NCI-H2029 treated with DMSO at 0.1 percent for 48 hours (cell line): ENCODE data around the gene TMEM63B.
"Not testable (repeated sequence)": the region's sequence is repeated elsewhere in the genome, so short reads cannot be mapped to it uniquely, and the experiment has no call there.

ENCODE experiments used
- DNase-seq: peaks from one replicate; lab custom pipeline; 2025; lab: John Stamatoyannopoulos, UW

The TMEM63B gene

GRCh38 chr6:44144536-44144935 is 17.2 kb downstream of the TMEM63B start:
- DNase-seq = not testable (repeated sequence)

- DNase-seq = no peak
Observed at GRCh38 chr6:44145839-44146238, 18.5 kb downstream of the TMEM63B start.

GRCh38 chr6:44146685-44147084 is 19.3 kb downstream of the TMEM63B start:
- DNase-seq = no peak

GRCh38 chr6:44147256-44147655 is 19.9 kb downstream of the TMEM63B start:
- DNase-seq = no peak

- no peak for DNase-seq
Observed at GRCh38 chr6:44148306-44148705, 21.0 kb downstream of the TMEM63B start.

- DNase-seq = no peak
Observed at GRCh38 chr6:44149369-44150012, 22.1 kb downstream of the TMEM63B start.

- DNase-seq = no peak
Observed at GRCh38 chr6:44150317-44150917, 23.1 kb downstream of the TMEM63B start.

- DNase-seq = no peak
Observed at GRCh38 chr6:44151348-44152108, 24.2 kb downstream of the TMEM63B start.

- DNase-seq = no peak
Observed at GRCh38 chr6:44152109-44152461, 24.7 kb downstream of the TMEM63B start.

GRCh38 chr6:44152533-44152932 is 25.2 kb downstream of the TMEM63B start:
- no peak for DNase-seq

GRCh38 chr6:44154067-44154466 is 26.7 kb downstream of the TMEM63B start:
- DNase-seq = no peak

GRCh38 chr6:44156494-44157151 is 29.3 kb downstream of the TMEM63B start:
- no peak for DNase-seq

GRCh38 chr6:44157152-44157521 is 29.8 kb downstream of the TMEM63B start:
- no peak for DNase-seq

GRCh38 chr6:44158770-44159228 is 31.4 kb downstream of the TMEM63B start, which contains the start of gene CAPN11:
CAPN11 (plus strand) TSS chr6:44158820; CDS start chr6:44158849, 29 bp downstream.
- no peak for DNase-seq

GRCh38 chr6:44161997-44162338 is 34.6 kb downstream of the TMEM63B start:
- no peak for DNase-seq

- DNase-seq = no peak
Observed at GRCh38 chr6:44162876-44163625, 35.7 kb downstream of the TMEM63B start.

- no peak for DNase-seq
Observed at GRCh38 chr6:44166116-44166515, 38.8 kb downstream of the TMEM63B start.

GRCh38 chr6:44166591-44167184 is 39.3 kb downstream of the TMEM63B start:
- DNase-seq = no peak

- DNase-seq = no peak
Observed at GRCh38 chr6:44167567-44167966, 40.2 kb downstream of the TMEM63B start.

- DNase-seq = no peak
Observed at GRCh38 chr6:44169154-44169553, 41.8 kb downstream of the TMEM63B start.

GRCh38 chr6:44169886-44170570 is 42.7 kb downstream of the TMEM63B start:
- no peak for DNase-seq
